ENCODE measurements around the gene HMMR.

The HMMR gene

DNA sequence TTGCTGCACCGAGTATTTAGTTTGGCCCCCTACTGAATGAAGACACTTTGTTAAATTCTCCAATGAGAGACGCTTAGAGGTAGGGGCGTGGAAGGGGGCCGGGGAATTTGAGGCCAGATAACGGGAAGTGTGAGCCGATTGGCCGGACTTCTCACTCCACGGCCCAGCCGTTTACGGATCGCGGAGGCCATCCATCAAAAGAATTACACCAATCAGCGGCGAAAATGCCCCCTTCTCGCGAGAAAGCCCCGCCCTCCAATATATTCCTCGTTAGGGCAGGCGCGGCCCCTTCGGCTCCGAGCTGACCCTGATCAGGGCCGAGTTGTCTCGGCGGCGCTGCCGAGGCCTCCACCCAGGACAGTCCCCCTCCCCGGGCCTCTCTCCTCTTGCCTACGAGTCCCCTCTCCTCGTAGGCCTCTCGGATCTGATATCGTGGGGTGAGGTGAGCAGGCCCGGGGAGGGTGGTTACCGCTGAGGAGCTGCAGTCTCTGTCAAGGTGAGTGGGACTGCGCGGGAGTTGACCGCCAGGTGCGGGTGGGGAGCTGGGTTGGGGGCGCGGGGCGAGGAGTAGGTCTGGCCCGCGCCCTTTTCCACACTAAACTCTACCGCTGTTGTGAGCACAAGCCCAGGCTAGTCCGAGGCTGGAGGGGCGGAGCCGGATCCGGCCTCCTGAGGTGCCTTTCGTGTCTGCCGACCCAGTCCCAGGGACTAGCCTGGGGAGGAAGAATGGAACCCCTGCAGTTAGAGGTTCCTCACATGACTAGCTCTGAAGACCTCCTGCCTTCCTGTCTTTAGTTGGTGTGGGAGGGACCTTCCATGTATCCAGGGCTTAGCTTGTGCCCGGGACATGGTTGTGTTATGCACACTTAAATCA is 22.9 kb upstream of the HMMR start, which contains the start of gene CCNG1:
TSS of gene CCNG1 (plus strand) at position 287 of the 874 bp plus-strand sequence. CDS start 1,662 bp downstream, outside the sequence.
- 0% methylated on average over 48 to 51 of the region's 51 CpGs for WGBS, 2 experiments

DNA sequence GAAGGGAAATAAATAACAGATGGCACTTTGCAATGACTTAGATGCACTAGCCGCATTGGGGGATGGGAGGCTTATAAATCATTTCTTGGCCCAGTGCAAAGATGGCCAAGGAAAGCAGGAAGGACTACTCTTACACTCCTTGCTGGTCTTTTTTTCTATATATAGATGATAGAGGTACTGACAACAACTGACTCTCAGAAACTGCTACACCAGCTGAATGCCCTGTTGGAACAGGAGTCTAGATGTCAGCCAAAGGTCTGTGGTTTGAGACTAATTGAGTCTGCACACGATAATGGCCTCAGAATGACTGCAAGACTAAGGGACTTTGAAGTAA is 21.4 kb upstream of the HMMR start:
- peaks cover 9% of the 10 kb centered on the region for H3K4me1 ChIP-seq (ENCODE audit: control insufficient read depth, insufficient read depth, low read length)
- 32 to 56% methylated on average over 2 of the region's 2 CpGs for WGBS, 2 experiments
- no peaks in the 10 kb centered on the region for H3K9me3 ChIP-seq (ENCODE audit: control insufficient read depth, low read length)
- H3K27me3 ChIP-seq (ENCODE audit: control insufficient read depth, insufficient read depth, low read length, poor library complexity, severe bottlenecking): no peaks in the 10 kb centered on the region
- H3K4me3 ChIP-seq (ENCODE audit: insufficient read depth, low read depth, low read length): peak overlapping the region; percentile 97
- peaks cover 30% of the 10 kb centered on the region for H3K36me3 ChIP-seq (ENCODE audit: control insufficient read depth, insufficient read depth, low read length)
- H3K27ac ChIP-seq (ENCODE audit: insufficient read depth, low read depth, low read length, poor library complexity, severe bottlenecking): no peak overlapping the region

More for the DNA sequence above, 22.9 kb upstream of the HMMR start, which contains the start of gene CCNG1:
- Histone ChIP-seq H3K9me3 (ENCODE audit: control insufficient read depth, low read length) (no peaks in the 10 kb centered on the region), H3K36me3 (ENCODE audit: control insufficient read depth, insufficient read depth, low read length) (peaks cover 16% of the 10 kb centered on the region), H3K4me1 (ENCODE audit: control insufficient read depth, insufficient read depth, low read length) (peaks cover 9% of the 10 kb centered on the region), H3K4me3 (ENCODE audit: insufficient read depth, low read depth, low read length) (peak within 1 kb of the TSS; percentile 97), H3K27ac (ENCODE audit: insufficient read depth, low read depth, low read length, poor library complexity, severe bottlenecking) (peak within 1 kb of the TSS; percentile 97), H3K27me3 (ENCODE audit: control insufficient read depth, insufficient read depth, low read length, poor library complexity, severe bottlenecking) (no peaks in the 10 kb centered on the region)

GRCh38 chr5:163440954-163441353 is 19.5 kb upstream of the HMMR start:
- Histone ChIP-seq H3K27ac (ENCODE audit: insufficient read depth, low read depth, low read length, poor library complexity, severe bottlenecking) (no peak overlapping the region), H3K9me3 (ENCODE audit: control insufficient read depth, low read length) (no peaks in the 10 kb centered on the region), H3K4me3 (ENCODE audit: insufficient read depth, low read depth, low read length) (no peak overlapping the region), H3K4me1 (ENCODE audit: control insufficient read depth, insufficient read depth, low read length) (peaks cover 9% of the 10 kb centered on the region), H3K36me3 (ENCODE audit: control insufficient read depth, insufficient read depth, low read length) (peaks cover 37% of the 10 kb centered on the region), H3K27me3 (ENCODE audit: control insufficient read depth, insufficient read depth, low read length, poor library complexity, severe bottlenecking) (no peaks in the 10 kb centered on the region)
- WGBS, 2 experiments: 99 to 100% methylated on average over 3 of the region's 3 CpGs

DNA sequence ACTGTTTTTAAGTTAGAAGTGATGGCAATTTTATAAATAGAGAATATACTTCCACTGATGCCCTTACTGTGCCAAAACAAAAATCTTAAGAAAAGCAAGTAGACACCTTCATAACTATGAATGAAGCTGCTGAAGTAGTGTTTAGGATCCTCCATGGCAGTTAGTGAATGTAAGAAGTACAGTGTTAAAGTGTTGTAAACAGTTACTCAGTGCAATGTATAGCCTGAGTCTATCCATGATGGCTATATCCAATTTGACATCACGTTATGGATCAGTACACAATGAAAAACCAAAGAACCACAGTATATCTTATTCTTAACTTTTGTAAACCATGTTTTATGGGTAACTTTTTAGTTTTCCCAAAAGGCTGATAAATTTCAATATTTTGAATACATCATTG is 15.9 kb upstream of the HMMR start:
- 100% methylated on average over 1 of the region's 1 CpG; no CpG with 5 or more reads in 1 of the 2 experiments for WGBS, 2 experiments
- Histone ChIP-seq H3K4me3 (ENCODE audit: insufficient read depth, low read depth, low read length) (no peak overlapping the region), H3K4me1 (ENCODE audit: control insufficient read depth, insufficient read depth, low read length) (peaks cover 3% of the 10 kb centered on the region), H3K27ac (ENCODE audit: insufficient read depth, low read depth, low read length, poor library complexity, severe bottlenecking) (no peak overlapping the region), H3K27me3 (ENCODE audit: control insufficient read depth, insufficient read depth, low read length, poor library complexity, severe bottlenecking) (no peaks in the 10 kb centered on the region), H3K36me3 (ENCODE audit: control insufficient read depth, insufficient read depth, low read length) (peaks cover 46% of the 10 kb centered on the region), H3K9me3 (ENCODE audit: control insufficient read depth, low read length) (no peaks in the 10 kb centered on the region)

- peaks cover 46% of the 10 kb centered on the region for H3K36me3 ChIP-seq (ENCODE audit: control insufficient read depth, insufficient read depth, low read length)
- no peak overlapping the region for H3K27ac ChIP-seq (ENCODE audit: insufficient read depth, low read depth, low read length, poor library complexity, severe bottlenecking)
- no peaks in the 10 kb centered on the region for H3K27me3 ChIP-seq (ENCODE audit: control insufficient read depth, insufficient read depth, low read length, poor library complexity, severe bottlenecking)
- H3K9me3 ChIP-seq (ENCODE audit: control insufficient read depth, low read length): no peaks in the 10 kb centered on the region
- 91 to 94% methylated on average over 4 to 5 of the region's 6 CpGs for WGBS, 2 experiments
- peaks cover 3% of the 10 kb centered on the region for H3K4me1 ChIP-seq (ENCODE audit: control insufficient read depth, insufficient read depth, low read length)
- no peak overlapping the region for H3K4me3 ChIP-seq (ENCODE audit: insufficient read depth, low read depth, low read length)
These were observed 15.1 kb upstream of the HMMR start for GRCh38 chr5:163445345-163445744.

DNA sequence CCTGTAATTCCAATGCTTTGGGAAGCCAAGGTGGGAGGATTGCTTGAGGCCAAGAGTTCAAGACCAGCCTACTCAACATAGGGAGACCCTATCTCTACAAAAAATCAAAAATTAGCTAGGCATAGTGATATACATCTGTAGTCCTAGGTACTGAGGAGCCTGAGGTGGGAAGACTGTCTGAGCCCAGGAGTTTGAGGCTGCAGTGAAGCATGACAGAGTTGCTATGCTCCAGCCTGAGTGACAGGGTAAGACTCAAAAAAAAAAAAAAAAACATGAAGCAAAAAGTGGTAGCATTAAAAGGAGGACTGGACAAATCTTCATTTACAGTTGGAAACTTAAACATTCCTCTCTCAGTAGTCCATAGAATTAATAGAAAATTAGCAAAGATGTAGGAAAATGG is 13.2 kb upstream of the HMMR start:
- H3K27me3 ChIP-seq (ENCODE audit: control insufficient read depth, insufficient read depth, low read length, poor library complexity, severe bottlenecking): no peaks in the 10 kb centered on the region
- no peaks in the 10 kb centered on the region for H3K9me3 ChIP-seq (ENCODE audit: control insufficient read depth, low read length)
- peaks cover 33% of the 10 kb centered on the region for H3K36me3 ChIP-seq (ENCODE audit: control insufficient read depth, insufficient read depth, low read length)
- no peaks in the 10 kb centered on the region for H3K4me1 ChIP-seq (ENCODE audit: control insufficient read depth, insufficient read depth, low read length)
- no peak overlapping the region for H3K4me3 ChIP-seq (ENCODE audit: insufficient read depth, low read depth, low read length)
- H3K27ac ChIP-seq (ENCODE audit: insufficient read depth, low read depth, low read length, poor library complexity, severe bottlenecking): no peak overlapping the region

DNA sequence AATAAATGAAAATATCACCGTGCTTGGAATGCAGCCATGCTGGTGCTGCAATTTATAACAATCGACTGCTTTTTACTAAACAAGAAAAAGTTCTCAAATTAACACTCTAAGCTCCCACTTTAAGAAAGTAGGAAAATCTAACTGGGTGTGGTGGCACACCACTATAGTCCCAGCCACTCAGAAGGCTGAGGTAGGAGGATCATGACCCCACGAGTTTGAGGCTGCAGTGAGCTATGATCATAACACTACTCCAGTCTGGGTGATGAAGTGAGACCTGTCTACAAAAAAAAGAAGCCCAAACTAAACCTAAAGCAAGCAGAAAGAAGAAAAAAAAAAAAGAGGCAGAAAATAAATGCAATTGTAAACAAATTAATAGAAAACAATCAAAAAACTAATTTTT is 12.6 kb upstream of the HMMR start:
- no peak overlapping the region for H3K4me3 ChIP-seq (ENCODE audit: insufficient read depth, low read depth, low read length)
- peaks cover 27% of the 10 kb centered on the region for H3K36me3 ChIP-seq (ENCODE audit: control insufficient read depth, insufficient read depth, low read length)

DNA sequence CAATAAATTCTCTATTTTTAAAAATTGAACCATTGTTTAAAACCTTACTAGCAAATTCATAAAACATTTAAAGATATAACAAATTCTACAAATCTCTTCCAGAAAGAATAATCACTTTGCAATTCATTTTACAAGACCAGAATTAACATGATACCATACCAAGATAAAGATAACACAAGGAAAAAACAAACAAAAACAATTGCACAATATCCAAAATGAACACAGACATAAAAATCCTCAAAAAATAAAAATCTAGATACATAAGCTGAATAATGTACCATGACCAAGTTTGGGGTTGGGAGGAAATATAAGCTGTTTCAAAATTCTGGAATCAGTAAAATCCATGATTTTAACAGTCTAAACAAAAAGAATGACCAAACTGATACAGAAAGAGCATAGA is 11.9 kb upstream of the HMMR start:
- no peaks in the 10 kb centered on the region for H3K4me1 ChIP-seq (ENCODE audit: control insufficient read depth, insufficient read depth, low read length)
- no peak overlapping the region for H3K27ac ChIP-seq (ENCODE audit: insufficient read depth, low read depth, low read length, poor library complexity, severe bottlenecking)
- H3K36me3 ChIP-seq (ENCODE audit: control insufficient read depth, insufficient read depth, low read length): peaks cover 20% of the 10 kb centered on the region
- H3K27me3 ChIP-seq (ENCODE audit: control insufficient read depth, insufficient read depth, low read length, poor library complexity, severe bottlenecking): no peaks in the 10 kb centered on the region
- no peak overlapping the region for H3K4me3 ChIP-seq (ENCODE audit: insufficient read depth, low read depth, low read length)
- H3K9me3 ChIP-seq (ENCODE audit: control insufficient read depth, low read length): no peaks in the 10 kb centered on the region

More for the DNA sequence above, 12.6 kb upstream of the HMMR start:
- H3K4me1 ChIP-seq (ENCODE audit: control insufficient read depth, insufficient read depth, low read length): no peaks in the 10 kb centered on the region
- H3K9me3 ChIP-seq (ENCODE audit: control insufficient read depth, low read length): no peaks in the 10 kb centered on the region
- no peak overlapping the region for H3K27ac ChIP-seq (ENCODE audit: insufficient read depth, low read depth, low read length, poor library complexity, severe bottlenecking)
- 100% methylated on average over 3 of the region's 3 CpGs for WGBS, 2 experiments
- no peaks in the 10 kb centered on the region for H3K27me3 ChIP-seq (ENCODE audit: control insufficient read depth, insufficient read depth, low read length, poor library complexity, severe bottlenecking)

- Histone ChIP-seq H3K27me3 (ENCODE audit: control insufficient read depth, insufficient read depth, low read length, poor library complexity, severe bottlenecking) (no peaks in the 10 kb centered on the region), H3K27ac (ENCODE audit: insufficient read depth, low read depth, low read length, poor library complexity, severe bottlenecking) (no peak overlapping the region), H3K4me3 (ENCODE audit: insufficient read depth, low read depth, low read length) (no peak overlapping the region), H3K36me3 (ENCODE audit: control insufficient read depth, insufficient read depth, low read length) (peaks cover 22% of the 10 kb centered on the region), H3K4me1 (ENCODE audit: control insufficient read depth, insufficient read depth, low read length) (no peaks in the 10 kb centered on the region), H3K9me3 (ENCODE audit: control insufficient read depth, low read length) (no peaks in the 10 kb centered on the region)
- 94 to 95% methylated on average over 8 of the region's 8 CpGs for WGBS, 2 experiments
These were observed 8.9 kb upstream of the HMMR start for GRCh38 chr5:163451489-163451888.

DNA sequence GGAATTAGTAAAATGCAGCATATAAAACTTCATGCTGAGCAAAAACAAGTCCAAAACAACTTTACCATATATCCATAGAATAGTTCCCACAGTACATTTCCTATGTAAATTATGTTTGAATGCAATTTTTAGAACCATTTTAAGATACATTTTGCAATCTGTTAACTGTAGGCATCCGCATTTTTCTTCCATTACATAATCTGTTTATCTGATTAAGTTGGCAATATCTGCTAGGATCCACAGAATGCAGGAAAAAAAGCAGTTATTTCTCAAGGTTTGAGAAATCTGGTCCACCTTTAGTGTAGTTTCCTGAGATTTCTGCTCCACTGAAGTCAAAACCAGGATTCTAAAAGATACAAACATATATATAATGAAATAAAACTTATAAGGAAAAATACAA is 6.7 kb upstream of the HMMR start:
- H3K27me3 ChIP-seq (ENCODE audit: control insufficient read depth, insufficient read depth, low read length, poor library complexity, severe bottlenecking): no peaks in the 10 kb centered on the region
- H3K4me3 ChIP-seq (ENCODE audit: insufficient read depth, low read depth, low read length): no peak overlapping the region
- H3K27ac ChIP-seq (ENCODE audit: insufficient read depth, low read depth, low read length, poor library complexity, severe bottlenecking): no peak overlapping the region
- peaks cover 4% of the 10 kb centered on the region for H3K4me1 ChIP-seq (ENCODE audit: control insufficient read depth, insufficient read depth, low read length)
- WGBS, 2 experiments: 82% methylated on average over 1 of the region's 1 CpG; no CpG with 5 or more reads in 1 of the 2 experiments
- H3K9me3 ChIP-seq (ENCODE audit: control insufficient read depth, low read length): no peaks in the 10 kb centered on the region
- peaks cover 14% of the 10 kb centered on the region for H3K36me3 ChIP-seq (ENCODE audit: control insufficient read depth, insufficient read depth, low read length)

Data from ectodermal cell (in vitro differentiated cells).